GM19452 (cell line): ENCODE data around the gene DHX15.
"Not testable (repeated sequence)": the region's sequence is repeated elsewhere in the genome, so short reads cannot be mapped to it uniquely, and the experiment has no call there.

Source experiments
- ATAC-seq: cut with Tn5 transposase; IDR thresholded peaks from one replicate; pipeline ENCODE4 v1.9.1; 2021; ENCODE audit not compliant: unreplicated experiment

Gene DHX15

DNA sequence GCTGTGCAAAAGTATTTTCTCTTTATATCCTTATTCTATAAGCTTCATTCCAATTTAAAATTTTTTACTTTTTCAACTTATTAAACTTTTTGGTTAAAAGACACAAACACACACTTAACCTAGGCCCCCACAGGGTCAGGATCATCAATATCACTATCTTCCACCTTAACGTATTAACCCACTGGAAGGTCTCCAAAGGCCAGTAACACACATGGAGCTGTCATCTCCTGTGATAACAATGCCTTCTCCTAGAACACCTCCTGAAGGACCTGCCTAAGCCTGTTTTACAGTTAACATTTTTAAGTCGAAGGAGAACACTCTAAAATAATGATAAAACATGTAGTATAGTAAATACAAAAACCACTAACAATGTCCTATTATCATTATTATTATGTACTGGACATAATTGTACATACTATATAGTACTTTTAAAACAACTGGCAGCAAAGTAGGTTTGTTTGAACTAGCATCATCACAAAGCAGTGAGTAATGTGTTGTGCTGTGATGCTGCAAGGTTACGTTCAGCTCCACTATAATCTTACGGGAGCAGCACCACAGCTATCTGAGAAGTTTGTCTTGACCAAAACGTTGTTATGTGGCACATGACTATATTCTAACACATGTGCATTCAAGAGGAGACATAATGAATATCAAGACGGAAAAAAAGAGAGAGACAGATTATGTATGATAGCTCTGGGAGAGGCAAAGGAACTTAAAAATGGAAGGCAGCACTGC, 33.7 kb downstream of the DHX15 start:
- no peak for ATAC-seq

DNA sequence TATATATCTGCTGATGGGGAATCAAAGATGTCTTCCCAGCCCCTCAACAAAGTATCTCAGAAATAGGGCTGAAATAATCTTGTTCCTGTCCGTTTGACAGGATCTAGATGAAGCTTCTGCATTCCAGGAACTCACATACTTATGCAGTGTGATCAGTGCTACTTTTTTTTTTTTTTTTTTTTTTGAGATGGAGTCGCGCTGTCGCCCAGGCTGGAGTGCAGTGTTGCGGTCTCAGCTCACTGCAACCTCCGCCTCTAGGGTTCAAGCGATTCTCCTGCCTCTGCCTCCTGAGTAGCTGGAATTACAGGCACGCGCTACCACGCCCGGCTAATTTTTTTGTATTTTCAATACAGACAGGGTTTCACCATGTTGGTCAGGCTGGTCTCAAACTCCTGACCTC, 36.4 kb downstream of the DHX15 start:
- ATAC-seq = no peak

DNA sequence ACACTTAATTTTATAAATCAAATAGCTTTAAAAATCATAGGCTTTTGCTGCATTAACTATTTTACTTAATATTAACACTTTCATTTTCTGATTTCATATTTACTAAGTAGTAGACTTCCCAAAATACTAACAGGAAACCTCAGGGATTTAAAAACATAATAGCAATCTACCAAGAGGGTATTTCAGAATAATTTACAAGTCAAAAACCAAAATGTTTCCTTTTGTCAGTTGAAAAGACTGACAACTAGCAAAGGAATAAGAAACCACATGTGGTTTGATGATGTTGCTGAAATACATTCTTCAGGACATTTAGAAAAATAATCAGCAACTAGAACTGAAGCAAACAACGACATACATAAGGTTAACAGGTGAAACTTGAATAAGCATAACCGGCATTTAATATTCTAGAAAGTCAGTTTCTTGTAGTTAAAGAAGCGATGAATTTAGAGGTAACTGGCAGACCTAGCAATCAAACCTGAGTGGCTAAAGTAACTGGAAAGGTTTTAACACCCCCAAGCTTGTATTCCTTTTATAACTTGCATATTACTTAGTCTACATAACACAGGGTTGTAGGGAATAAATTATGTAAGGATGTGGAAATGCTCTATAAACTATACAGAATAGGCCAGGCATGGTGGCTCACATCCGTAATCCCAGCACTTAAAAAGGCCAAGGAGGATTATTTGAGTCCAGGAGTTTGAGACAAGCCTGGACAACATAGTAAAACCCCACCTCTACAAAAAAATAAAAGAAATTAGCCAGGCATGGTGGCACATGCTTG, 40.0 kb downstream of the DHX15 start:
- no peak for ATAC-seq

DNA sequence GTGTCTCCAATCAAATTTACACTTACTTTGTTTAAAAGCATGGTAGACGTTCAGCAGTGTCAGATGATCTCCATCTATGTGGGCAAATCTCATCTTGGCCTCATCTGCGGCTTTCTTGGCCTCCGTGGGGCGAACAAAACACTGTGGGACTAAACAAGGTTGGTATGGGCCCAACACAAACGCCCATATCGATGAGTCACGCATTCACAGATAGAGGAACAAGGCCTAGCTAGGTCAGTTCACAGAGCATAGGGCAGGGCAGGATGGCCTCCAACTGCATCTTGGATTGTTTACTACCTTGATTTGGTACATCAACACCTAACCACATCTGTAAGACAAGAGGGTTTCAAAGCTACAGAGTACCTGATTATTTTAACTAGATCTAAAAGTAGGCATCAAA, 47.3 kb downstream of the DHX15 start:
- no peak for ATAC-seq

DNA sequence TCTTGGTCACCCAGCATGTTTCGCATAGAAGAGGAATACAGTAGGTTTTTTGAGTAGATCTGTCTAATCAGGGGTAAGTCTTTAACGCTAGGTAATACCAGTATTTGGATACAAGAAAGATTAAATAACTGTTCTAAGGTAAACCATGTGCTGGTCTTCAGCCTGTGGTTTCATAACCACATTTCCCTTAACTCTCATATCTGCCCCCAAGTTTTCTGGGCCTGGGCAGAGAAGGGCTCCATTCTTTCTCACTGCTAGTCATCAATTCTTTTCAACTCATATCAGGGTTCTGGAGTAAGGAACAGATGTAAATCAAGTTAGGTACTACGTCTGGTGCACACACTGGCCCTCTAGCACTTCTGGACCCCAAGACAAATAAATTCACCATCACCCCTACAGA, 49.0 kb downstream of the DHX15 start:
- ATAC-seq = no peak

DNA sequence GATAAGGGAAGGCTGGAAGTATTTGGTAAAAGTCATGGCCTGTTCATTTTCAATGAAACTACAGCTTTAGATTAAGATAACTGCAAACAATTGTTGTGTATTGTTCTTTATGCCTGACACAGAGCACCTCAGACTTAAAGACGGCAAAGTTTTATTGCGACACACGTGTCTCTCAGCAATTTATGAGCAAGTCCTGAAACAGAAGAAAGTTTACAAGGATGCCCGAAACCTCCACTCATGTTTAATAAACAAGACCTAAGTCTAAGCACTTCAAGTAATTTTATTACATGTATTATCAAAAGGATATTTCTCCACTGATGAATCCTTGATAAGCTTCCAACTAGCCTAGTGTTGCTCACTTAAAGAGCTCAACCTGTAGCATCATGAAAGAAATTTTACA, 51.0 kb downstream of the DHX15 start:
- no peak for ATAC-seq

DNA sequence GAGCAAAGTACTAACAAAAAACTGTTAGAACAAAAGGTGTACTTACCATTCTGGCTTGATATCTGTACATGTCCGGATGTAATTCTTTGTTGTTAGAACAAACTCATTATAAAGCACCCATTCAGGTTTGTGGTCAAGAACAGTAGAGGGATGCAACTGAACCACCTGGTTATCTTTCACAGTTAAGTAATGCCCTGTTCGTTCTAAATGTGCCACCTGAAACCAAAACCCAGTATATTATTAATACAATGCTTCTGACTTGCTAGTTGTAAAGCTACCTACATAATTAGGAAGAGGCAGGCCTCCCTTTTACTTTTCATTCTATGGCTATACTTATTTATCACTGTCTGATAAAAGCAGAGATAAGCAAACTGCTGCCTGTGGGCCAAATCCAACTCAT, 54.8 kb downstream of the DHX15 start:
- peak; percentile 74 for ATAC-seq

DNA sequence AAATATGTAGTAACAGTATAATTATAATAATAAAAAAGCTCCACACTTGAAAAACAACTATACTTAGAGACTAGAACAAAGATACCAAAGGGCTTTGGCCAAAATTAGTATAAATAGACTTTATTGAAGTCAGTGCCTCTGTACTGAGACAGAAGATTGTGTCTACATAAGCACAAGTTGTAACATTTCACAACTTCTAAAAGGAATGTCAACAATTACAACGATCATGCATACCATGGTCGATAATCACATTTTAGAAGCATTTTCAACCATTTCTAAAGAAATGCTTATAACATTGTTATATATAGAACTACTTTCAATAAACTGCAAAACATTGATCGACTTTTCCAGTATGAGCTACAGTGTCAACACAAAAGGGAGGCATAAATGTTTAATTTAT, 57.0 kb downstream of the DHX15 start:
- ATAC-seq = no peak

DNA sequence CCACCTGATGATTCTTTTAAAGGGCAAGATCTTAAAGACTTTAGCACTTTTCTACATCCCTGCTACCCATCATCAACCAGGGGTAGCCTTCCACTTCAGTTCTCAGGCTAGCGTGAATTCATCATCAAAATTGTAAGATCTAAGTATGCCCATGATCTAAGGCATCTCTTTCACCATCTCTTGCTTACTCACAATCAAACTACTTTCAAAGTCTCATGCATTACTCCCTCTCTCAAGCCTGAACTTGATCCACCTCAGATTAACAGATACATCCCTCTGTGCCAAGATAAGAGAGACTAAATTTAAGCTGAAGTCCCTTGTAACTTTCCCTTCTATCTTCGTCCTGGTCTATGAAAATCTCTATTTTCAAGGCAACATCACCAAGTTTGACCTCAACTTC, 62.8 kb downstream of the DHX15 start:
- ATAC-seq = no peak

DNA sequence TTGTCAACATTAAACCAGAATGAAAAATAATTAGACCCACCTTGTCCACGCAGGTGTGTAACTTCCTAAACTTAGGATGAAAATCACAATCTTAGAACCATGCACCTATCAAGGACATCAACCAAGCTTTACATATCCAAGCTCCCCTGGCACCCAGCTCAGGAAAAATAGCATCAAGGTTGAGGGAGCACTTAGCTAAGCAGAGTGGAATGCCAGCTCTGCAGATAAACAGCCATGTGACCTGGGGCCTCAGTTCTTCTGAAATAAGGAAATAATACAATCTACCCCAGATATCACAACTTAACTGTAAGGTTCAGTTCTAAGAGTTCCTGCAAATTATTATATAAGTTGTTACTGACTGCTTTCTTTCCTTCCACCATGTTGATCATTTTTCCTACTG, 64.7 kb downstream of the DHX15 start:
- ATAC-seq = no peak

DNA sequence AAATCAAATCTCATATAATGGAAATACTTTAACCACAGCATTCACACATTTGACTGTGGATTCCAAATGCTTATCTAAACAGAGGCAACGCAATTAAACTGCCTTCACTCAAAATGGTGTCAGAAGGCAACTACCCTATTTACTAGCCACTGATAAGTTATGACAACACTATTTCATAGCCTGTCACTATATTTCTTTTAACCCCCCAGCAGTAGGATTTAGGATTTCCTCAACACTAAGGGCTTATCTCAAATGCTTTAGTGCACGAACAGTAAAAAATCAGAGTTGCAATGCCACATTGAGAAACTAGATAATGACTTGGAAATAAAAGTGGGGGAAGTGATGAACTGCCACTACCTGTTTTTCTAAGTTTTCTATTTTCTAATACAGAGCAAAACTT, 66.7 kb downstream of the DHX15 start:
- ATAC-seq = no peak

DNA sequence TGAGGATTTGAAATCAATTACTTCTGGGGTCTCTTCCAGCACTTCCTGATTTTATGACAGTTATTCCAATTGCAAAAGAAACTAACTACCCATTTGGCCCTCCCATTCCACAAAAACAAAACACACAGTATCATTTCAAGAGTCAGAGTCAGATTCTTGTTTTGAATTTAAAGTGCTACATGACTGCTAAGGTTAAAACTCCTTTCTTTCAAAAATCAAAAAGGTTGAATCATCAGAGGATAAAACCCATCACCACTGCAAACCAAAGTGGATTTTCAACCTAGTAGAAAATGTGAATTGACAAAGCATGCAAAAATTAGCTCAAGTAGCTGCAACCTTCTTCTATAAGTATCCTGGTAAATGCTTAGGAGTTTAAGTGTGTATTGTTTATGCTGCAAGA, 67.4 kb downstream of the DHX15 start:
- no peak for ATAC-seq

DNA sequence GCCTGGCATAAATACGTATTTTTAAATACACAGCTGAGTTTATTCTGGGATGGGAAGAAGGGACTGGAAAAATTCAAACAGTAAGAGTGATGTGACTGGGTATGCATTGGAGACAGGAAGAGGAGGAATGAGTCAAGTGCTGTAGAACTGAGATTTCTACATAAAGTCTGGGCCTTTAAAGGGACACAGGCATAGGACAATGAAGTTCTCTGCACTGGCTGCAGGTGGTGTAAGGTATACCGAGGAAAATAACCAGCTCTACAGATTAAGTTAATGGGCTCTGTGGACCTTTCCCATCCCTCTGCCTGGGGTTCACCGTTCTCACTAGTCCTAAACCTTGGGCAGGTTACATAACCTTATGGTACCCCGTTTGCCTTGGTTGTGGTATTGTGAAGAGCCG, 68.7 kb downstream of the DHX15 start:
- ATAC-seq = no peak

DNA sequence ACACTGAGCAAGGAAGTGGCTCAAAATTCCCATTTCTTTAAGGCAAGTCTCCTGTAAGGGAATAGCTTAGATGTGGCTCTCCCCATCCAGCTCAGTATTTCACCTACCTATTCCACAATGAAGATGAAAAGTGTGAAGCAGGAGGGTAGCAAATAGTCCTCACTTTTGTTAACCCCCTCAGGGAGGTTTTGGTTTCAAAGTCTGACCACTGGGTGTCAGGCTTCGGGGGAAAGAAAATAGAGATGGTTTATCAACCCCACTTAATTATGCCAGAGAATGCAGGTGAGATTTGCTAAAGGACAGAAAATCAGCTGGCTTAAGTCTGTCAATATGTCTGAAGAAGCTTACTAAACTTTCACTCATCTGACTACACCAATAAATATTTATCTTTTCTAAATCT, 69.5 kb downstream of the DHX15 start:
- no peak for ATAC-seq

DNA sequence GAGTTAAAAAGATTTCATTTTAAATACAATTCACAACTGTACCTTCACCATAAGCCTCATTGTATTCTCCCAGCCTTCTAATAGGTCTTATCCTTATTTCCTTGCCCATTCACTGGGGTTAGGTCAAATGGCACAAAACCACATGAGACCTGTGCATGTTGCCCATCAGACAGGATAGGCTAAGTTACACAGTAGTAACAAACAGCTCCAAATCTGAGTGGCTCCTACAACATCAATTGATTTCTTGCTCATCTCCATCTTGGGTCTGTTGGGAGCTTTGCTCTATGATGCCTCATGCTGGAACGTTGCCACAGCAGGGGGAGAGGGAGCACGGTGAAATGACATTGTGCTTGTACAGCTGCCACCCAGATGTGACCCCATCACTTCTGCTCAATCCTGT, 70.6 kb downstream of the DHX15 start:
- ATAC-seq = no peak

DNA sequence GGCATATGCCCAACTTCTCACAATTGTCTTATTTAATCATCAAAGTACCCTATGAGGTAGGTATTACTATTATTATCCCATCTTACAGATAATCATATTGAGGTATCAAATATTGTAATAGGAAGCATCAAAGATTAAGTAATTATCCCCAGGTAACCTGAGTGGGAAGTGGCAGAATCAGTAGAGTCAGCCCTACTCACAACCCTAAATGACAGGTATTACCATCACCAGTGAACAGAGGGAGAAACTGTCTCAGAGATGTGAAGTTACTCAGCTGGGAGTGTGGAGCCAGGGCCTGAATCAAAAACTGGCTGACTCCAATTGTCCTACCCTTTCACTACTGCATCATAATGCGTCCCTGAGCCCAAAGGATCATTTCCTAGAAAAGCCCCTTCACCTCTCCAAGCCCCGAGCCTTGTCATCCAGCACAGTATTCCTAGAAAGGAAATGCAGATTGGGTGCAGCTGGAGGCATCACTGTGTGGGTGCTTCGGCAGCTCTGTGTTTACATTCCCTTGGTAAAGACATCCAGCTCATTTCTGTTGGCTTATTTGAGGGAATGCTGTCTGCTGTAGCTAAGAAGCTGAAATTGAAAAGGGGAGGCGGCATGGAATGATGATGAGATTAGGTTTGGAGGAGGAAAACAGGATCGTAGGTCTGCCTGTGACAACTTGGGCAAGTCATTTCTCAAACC, 72.8 kb downstream of the DHX15 start:
- ATAC-seq = no peak

DNA sequence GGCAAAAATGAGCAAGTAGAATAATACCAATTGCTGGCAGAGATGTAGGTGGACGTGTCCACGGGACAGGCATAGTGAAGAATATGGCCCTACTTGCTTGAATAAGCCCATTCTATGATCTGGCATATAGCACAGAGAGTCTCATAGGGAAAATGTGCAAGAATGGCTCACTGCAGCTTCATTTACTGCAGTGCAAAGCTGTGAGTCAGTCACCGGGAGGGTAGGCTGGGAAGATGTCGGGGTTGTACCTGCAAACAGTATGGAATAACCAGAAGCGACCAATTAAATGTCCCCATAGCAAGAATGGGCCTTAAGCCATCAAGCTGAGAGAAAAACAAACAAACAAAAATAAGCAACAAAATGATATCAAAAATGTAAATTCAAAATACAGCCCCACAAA, 74.3 kb downstream of the DHX15 start:
- no peak for ATAC-seq

DNA sequence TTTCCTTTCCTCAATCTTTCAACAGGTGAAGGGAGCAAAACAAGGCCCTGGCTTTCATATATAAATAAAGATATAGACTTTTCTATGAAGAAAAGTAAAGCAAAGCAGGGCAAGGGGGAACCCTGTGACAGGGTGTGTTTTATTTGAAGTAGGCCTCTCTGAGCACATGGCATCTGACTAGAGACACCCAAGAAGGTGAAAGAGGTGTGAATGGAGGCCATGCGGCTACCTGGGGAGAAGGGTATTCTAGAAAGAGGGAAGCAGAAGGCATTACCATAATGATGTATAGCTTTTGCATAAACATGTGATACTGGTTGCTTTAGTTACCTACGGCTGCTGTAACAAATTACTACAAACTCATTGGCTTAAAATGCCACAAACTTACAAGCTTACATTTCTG, 75.8 kb downstream of the DHX15 start:
- no peak for ATAC-seq

DNA sequence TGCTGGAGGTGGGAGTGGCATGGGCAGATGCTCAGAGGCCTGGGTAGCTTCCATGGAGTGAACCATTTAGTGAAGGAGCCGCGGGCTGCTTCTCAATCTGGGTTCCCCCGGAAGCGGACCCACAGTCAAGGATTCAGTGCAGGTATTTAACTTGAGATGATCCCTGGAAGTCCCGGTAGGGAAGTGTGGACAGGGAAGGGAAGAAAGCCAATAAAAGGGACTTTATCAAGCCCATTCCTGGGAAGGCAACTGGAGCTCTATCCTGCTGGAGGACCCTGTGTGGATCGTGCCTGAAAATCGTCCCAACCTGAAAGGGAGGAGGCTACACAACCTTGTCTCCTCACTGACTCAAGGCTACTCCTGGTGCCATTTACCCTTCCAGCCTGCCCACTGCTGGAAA, 76.9 kb downstream of the DHX15 start:
- ATAC-seq = no peak

DNA sequence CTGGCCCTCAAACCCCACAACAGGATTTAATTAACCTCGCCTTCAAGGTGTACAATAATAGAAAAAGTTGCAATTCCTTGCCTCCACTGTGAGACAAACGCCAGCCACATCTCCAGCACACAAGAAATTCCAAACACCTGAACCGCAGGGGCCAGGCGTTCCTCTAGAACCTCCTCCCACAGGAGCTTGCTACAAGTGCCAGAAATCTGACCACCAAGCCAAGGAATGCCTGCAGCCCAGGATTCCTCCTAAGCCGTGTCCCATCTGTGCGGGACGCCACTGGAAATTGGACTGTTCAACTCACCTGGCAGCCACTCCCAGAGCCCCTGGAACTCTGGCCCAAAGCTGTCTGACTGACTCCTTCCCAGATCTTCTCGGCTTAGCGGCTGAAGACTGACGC, 81.3 kb downstream of the DHX15 start:
- ATAC-seq = not testable (repeated sequence)

DNA sequence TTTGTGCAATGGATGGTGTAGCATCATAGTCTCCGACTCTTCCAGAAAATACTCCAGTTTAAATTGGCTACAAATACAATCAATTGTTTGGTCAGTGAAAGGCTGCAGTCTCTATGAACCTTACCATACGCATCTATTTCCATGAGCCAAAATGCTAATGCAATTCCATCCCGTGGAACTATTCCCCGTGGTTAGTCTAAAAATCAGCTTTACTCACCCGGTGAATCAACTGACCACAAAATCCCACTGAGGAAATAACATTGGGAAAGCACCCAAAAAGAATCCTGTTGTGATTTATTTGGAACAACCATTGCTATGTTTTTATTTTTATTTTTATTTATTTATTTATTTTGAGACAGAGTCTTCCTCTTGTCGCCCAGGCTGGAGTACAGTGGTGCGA, 87.1 kb downstream of the DHX15 start:
- ATAC-seq = no peak

DNA sequence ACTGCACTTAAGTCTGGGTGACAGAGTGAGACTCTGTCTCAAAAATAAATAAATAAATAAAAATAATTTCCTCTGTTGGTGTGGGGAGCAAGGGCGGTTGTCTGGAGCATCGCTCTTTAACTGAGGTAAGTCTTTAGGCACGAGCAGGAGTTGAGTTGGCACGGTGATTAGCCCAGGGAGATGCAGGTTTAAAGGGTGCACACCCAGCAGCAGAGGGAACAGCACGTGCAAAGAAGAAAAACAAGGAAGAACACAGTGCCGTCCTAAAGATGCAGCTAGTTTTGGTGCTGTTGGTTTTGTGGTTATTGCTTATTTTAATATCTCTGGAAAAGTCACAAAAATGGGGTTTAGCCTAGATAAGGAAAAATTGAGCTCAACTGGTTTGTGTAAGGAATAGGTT, 87.8 kb downstream of the DHX15 start:
- no peak for ATAC-seq
